GM23338 (cell line): ENCODE measurements around the gene HMGN4. TPM values are rescaled to one million over a fixed set of nuclear protein-coding genes. Genes with fewer than 3 reads are reported as not detected.

Source experiments
- ATAC-seq: fragments of 200-7000 bp; cut with Tn5 transposase; 3 replicates; pipeline ENCODE4 v1.9.1; 2020
- DNase-seq: peaks from one replicate; pipeline ENCODE4 v3.0.0-alpha.2; 2015; ENCODE audit warnings: low spot score
- H2AFZ ChIP-seq: fragments of 200-600 bp; sonication (generic); 2 replicates; pipeline ENCODE4 v1.8.0; 2016; ENCODE audit warnings: antibody characterized with exemption, mild to moderate bottlenecking, moderate library complexity
- H3F3A ChIP-seq: fragments of 200-600 bp; sonication (generic); replicated peaks from 2 replicates; pipeline ENCODE4 v1.8.0; 2017; ENCODE audit warnings: antibody characterized with exemption, mixed run types, low read depth
- H3K27ac ChIP-seq: fragments of 200-600 bp; sonication (generic); 2 replicates; pipeline ENCODE4 v1.6.1; 2016; ENCODE audit warnings: low read depth
- H3K27me3 ChIP-seq: fragments of 200-600 bp; sonication (generic); 2 replicates; pipeline ENCODE4 v1.8.0; 2016; ENCODE audit warnings: mild to moderate bottlenecking, mixed run types, moderate library complexity; ENCODE audit not compliant: insufficient read depth
- H3K36me3 ChIP-seq: fragments of 200-600 bp; sonication (generic); 2 replicates; pipeline ENCODE4 v1.8.0; 2016; ENCODE audit warnings: mild to moderate bottlenecking; ENCODE audit not compliant: insufficient read depth
- H3K4me1 ChIP-seq: fragments of 200-600 bp; sonication (generic); 2 replicates; pipeline ENCODE4 v1.8.0; 2016; ENCODE audit warnings: mild to moderate bottlenecking, moderate library complexity; ENCODE audit not compliant: insufficient read depth
- H3K4me2 ChIP-seq: fragments of 200-600 bp; sonication (generic); 2 replicates; pipeline ENCODE4 v1.7.1; 2017; ENCODE audit warnings: mixed run types
- H3K4me3 ChIP-seq: fragments of 200-600 bp; sonication (generic); 2 replicates; pipeline ENCODE4 v1.6.1; 2016; ENCODE audit warnings: mixed run types
- H3K79me2 ChIP-seq: fragments of 200-600 bp; sonication (generic); replicated peaks from 2 replicates; pipeline ENCODE4 v1.8.0; 2017; ENCODE audit warnings: mild to moderate bottlenecking; ENCODE audit not compliant: insufficient read depth
- H3K9me2 ChIP-seq: fragments of 200-600 bp; sonication (generic); 2 replicates; pipeline ENCODE4 v1.8.0; 2017; ENCODE audit not compliant: insufficient read depth
- H4K20me1 ChIP-seq: fragments of 200-600 bp; sonication (generic); replicated peaks from 2 replicates; pipeline ENCODE4 v1.8.0; 2017; ENCODE audit warnings: mild to moderate bottlenecking; ENCODE audit not compliant: insufficient read depth
- H3K27ac Mint-ChIP-seq: 2 replicates; pipeline ENCODE4 v1.8.0; 2020; ENCODE audit warnings: inconsistent platforms, mild to moderate bottlenecking, moderate library complexity, mixed read lengths
- H3K27me3 Mint-ChIP-seq: 3 replicates; pipeline ENCODE4 v1.8.0; 2022; ENCODE audit warnings: low read depth, mild to moderate bottlenecking, moderate library complexity, mixed read lengths, inconsistent platforms; ENCODE audit not compliant: insufficient read depth, poor library complexity
- H3K36me3 Mint-ChIP-seq: 3 replicates; pipeline ENCODE4 v1.8.0; 2021; ENCODE audit warnings: low read depth, mild to moderate bottlenecking, inconsistent platforms, moderate library complexity, mixed read lengths
- H3K4me1 Mint-ChIP-seq: 3 replicates; pipeline ENCODE4 v1.8.0; 2020; ENCODE audit warnings: mild to moderate bottlenecking, inconsistent platforms, mixed read lengths
- H3K4me3 Mint-ChIP-seq: 3 replicates; pipeline ENCODE4 v1.8.0; 2021; ENCODE audit warnings: moderate library complexity, mild to moderate bottlenecking, inconsistent platforms, mixed read lengths
- H3K9me3 Mint-ChIP-seq: 3 replicates; pipeline ENCODE4 v1.8.0; 2020; ENCODE audit warnings: moderate library complexity, mild to moderate bottlenecking, inconsistent platforms, mixed read lengths
- CTCF ChIP-seq, 2 experiments: fragments of 200-600 bp in 1 of 2; sonication (generic) in 1 of 2; conservative IDR thresholded peaks; 2 replicates each; pipeline versions ENCODE4 v1.5.1 to v1.6.1; 2016 to 2017; ENCODE audit warnings: antibody characterized with exemption in 2 of 2, low read depth in 2 of 2, mild to moderate bottlenecking in 2 of 2, moderate library complexity in 1 of 2
- ETS1 ChIP-seq: IDR thresholded peaks from 2 replicates; pipeline ENCODE4 v1.6.1; 2016; ENCODE audit warnings: antibody characterized with exemption
- EZH2phosphoT487 ChIP-seq: fragments of 200-600 bp; sonication (generic); IDR thresholded peaks from one replicate; pipeline ENCODE4 v1.8.1; 2018; ENCODE audit warnings: antibody characterized with exemption; ENCODE audit not compliant: unreplicated experiment
- JUNB ChIP-seq: IDR thresholded peaks from one replicate; pipeline ENCODE4 v1.6.1; 2016; ENCODE audit warnings: antibody characterized with exemption; ENCODE audit not compliant: unreplicated experiment
- POLR2AphosphoS5 ChIP-seq: IDR thresholded peaks from 2 replicates; pipeline ENCODE4 v1.6.1; 2016; ENCODE audit warnings: antibody characterized with exemption, low read depth
- REST ChIP-seq: IDR thresholded peaks from one replicate; pipeline ENCODE4 v1.6.1; 2018; ENCODE audit warnings: antibody characterized with exemption; ENCODE audit not compliant: unreplicated experiment
- STAT1 ChIP-seq: IDR thresholded peaks from one replicate; pipeline ENCODE4 v1.6.1; 2016; ENCODE audit warnings: antibody characterized with exemption; ENCODE audit not compliant: unreplicated experiment
- ZNF114 ChIP-seq: fragments of 250-450 bp; sonication (Bioruptor Pico); IDR thresholded peaks from 2 replicates; pipeline ENCODE4 v1.5.0; 2020; ENCODE audit warnings: mild to moderate bottlenecking, moderate library complexity
- ZNF331 ChIP-seq: fragments of 250-450 bp; sonication (Bioruptor Pico); IDR thresholded peaks from 2 replicates; pipeline ENCODE4 v1.5.0; 2020; ENCODE audit warnings: low read depth, mild to moderate bottlenecking, moderate library complexity
- polyA plus RNA-seq: library from polyadenylated mRNA; unstranded; fragments of >200 nt; fragmentation: Nextera tagmentation; extraction: Ambion mirVana; gene quantifications from 2 replicates; pipeline ENCODE4 v1.2.1, GENCODE V29; 2016
- total RNA-seq: library from RNA; depleted of rRNA; stranded (reverse); fragments of >200 nt; shearing (Covaris generic); gene quantifications from 2 replicates; pipeline ENCODE4 v1.2.3, GENCODE V29; 2014

Gene HMGN4
- total and polyA plus RNA-seq, 2 experiments from 2014 or later, result 35.3 to 91.4 TPM

GRCh38 chr6:26554447-26554696 is 16.2 kb downstream of the HMGN4 start:
- Histone ChIP-seq H3F3A (0 out of 2 replicates have a peak, but pooled peaks cover 2% of the 10 kb centered on the region), H3K27me3 (no peaks in the 10 kb centered on the region), H3K27ac (no peak overlapping the region), H3K4me1 (no peaks in the 10 kb centered on the region), H3K4me3 (peak overlapping the region; percentile 70), H2AFZ (peak overlapping the region; percentile 84), H3K36me3 (no peaks in the 10 kb centered on the region), H3K79me2 (no peaks in the 10 kb centered on the region), H3K9me2 (no peaks in the 10 kb centered on the region), H3K4me2 (peak overlapping the region; percentile 83), H4K20me1 (no peaks in the 10 kb centered on the region)
- Mint-ChIP-seq H3K9me3 (peaks cover 5% of the 10 kb centered on the region; the same call in 2 of the 3 replicates), H3K27me3 (peaks cover 21% of the 10 kb centered on the region), H3K4me3 (no peak overlapping the region), H3K27ac (no peak overlapping the region), H3K36me3 (no peaks in the 10 kb centered on the region), H3K4me1 (peaks cover 14% of the 10 kb centered on the region; the same call in 2 of the 3 replicates)
- TF ChIP-seq JUNB (no peak), EZH2phosphoT487 (no peak), REST (no peak), ZNF331 (CRISPR knock-in tag) (no peak), STAT1 (no peak), CTCF (conservative IDR thresholded peaks at IDR 0.05; ENCODE audit: low read depth in 2 of 2) (no peak), ZNF114 (CRISPR knock-in tag) (no peak), POLR2AphosphoS5 (no peak)
- no peak for ATAC-seq
- no peak for DNase-seq

GRCh38 chr6:26554697-26555504 is 16.7 kb downstream of the HMGN4 start:
- no peaks in the 10 kb centered on the region for H3K36me3 Mint-ChIP-seq
- Histone ChIP-seq H3K27me3 (no peaks in the 10 kb centered on the region), H2AFZ (peak overlapping the region; percentile 84), H3K4me1 (no peaks in the 10 kb centered on the region), H3K4me3 (peak overlapping the region; percentile 70), H3K9me2 (no peaks in the 10 kb centered on the region), H4K20me1 (no peaks in the 10 kb centered on the region), H3K4me2 (peak overlapping the region; percentile 83), H3K79me2 (no peaks in the 10 kb centered on the region), H3K27ac (no peak overlapping the region), H3F3A (no peaks in the 10 kb centered on the region), H3K36me3 (no peaks in the 10 kb centered on the region)
- DNase-seq (peak; percentile 68), ATAC-seq (peak; percentile 15)
- H3K4me3 Mint-ChIP-seq, result no peak overlapping the region
- peaks cover 21% of the 10 kb centered on the region for H3K27me3 Mint-ChIP-seq
- H3K4me1 Mint-ChIP-seq, result peaks cover 12% of the 10 kb centered on the region; the same call in 2 of the 3 replicates
- peaks cover 5% of the 10 kb centered on the region; the same call in 2 of the 3 replicates for H3K9me3 Mint-ChIP-seq
- no peak overlapping the region for H3K27ac Mint-ChIP-seq
- TF ChIP-seq ETS1, result no peak
- TF ChIP-seq JUNB, result no peak
- TF ChIP-seq ZNF331 (CRISPR knock-in tag), result no peak
